Transverse colon (tissue), 4 donors: Measurements from ENCODE around the gene MRPL41. TPM values are rescaled to one million over a fixed set of nuclear protein-coding genes. Genes with fewer than 3 reads are reported as not detected.
"Not testable (repeated sequence)": the region's sequence is repeated elsewhere in the genome, so short reads cannot be mapped to it uniquely, and the experiment has no call there.

Source experiments
- DNase-seq: peaks from one replicate; pipeline ENCODE4 v3.0.0-alpha.2; 2019
- H3K27ac ChIP-seq, 4 donors: fragments of 200-600 bp; sonication (generic); 2 replicates each; pipeline ENCODE4 v1.5.1; 2016 to 2018; ENCODE audit warnings: inconsistent platforms in 4 of 4
- H3K27me3 ChIP-seq: fragments of 200-600 bp; sonication (generic); 2 replicates; pipeline ENCODE4 v1.5.1; 2017; ENCODE audit warnings: inconsistent platforms
- H3K36me3 ChIP-seq, 4 donors: fragments of 200-600 bp; sonication (generic); 2 replicates each; pipeline ENCODE4 v1.5.1; 2017 to 2019; ENCODE audit warnings: inconsistent platforms in 4 of 4
- H3K4me1 ChIP-seq, 4 donors: fragments of 200-600 bp; sonication (generic); 2 replicates each; pipeline ENCODE4 v1.5.1; 2017 to 2020; ENCODE audit warnings: inconsistent platforms in 4 of 4
- H3K4me3 ChIP-seq, 4 donors: fragments of 200-600 bp; sonication (generic); 1 replicate in 1 of 4; 2 replicates in 3 of 4; pipeline versions ENCODE4 v1.5.1 to v1.6.1; 2017 to 2019; ENCODE audit warnings: inconsistent platforms in 4 of 4
- H3K9me3 ChIP-seq, 2 donors: fragments of 200-600 bp; sonication (generic); 2 replicates each; pipeline ENCODE4 v1.5.1; 2017 to 2019; ENCODE audit warnings: inconsistent platforms in 2 of 2
- EP300 ChIP-seq: sonication (generic); formaldehyde crosslinking; IDR thresholded peaks from one replicate; pipeline ENCODE4 v1.6.1; 2017; ENCODE audit warnings: antibody characterized with exemption, low read depth
- POLR2A ChIP-seq: fragments of 450-650 bp; IDR thresholded peaks from one replicate; pipeline ENCODE4 v1.6.1; 2016; ENCODE audit warnings: antibody characterized with exemption, mild to moderate bottlenecking, moderate library complexity
- POLR2AphosphoS5 ChIP-seq, 3 donors: sonication (generic); formaldehyde crosslinking; IDR thresholded peaks; one replicate each; pipeline ENCODE4 v1.6.1; 2016; ENCODE audit warnings: antibody characterized with exemption in 3 of 3
- WGBS, 2 donors: methylation state at CpG; one replicate each; pipeline ENCODE4 v1.1.5; 2018; ENCODE audit warnings: low coverage in 1 of 2; 5-methylcytosine and 5-hydroxymethylcytosine counted together
- in situ Hi-C, 4 donors: fragments of 200-750 bp; cut with MboI; loops; one replicate each; pipeline versions ENCODE4 v1.15.0 to v1.15.1; 2017; ENCODE audit warnings: low sequenced_read_pairs in 3 of 4, low pct_ligation_motif_present in 1 of 4, low pct_unique_long_range_greater_than_20kb in 1 of 4
- intact Hi-C: fragments of 100-400 bp; cut with DNase I; formaldehyde crosslinking; loops from one replicate; pipeline ENCODE4 v1.15.1; 2023; ENCODE audit warnings: low total_unique reads
- total RNA-seq, 4 donors: library from RNA; depleted of rRNA; stranded (reverse); fragments of >200 nt; gene quantifications; one replicate each; pipeline ENCODE4 v1.1.0, GENCODE V29; 2016
- TF ChIP-seq, protein P1 (sequence below), 5 experiments: fragments of 200-600 bp in 3 of 5; fragments of 450-650 bp in 2 of 5; sonication (generic) in 3 of 5; IDR thresholded peaks; 1 replicate in 2 of 5; 2 replicates in 3 of 5; pipeline ENCODE4 v1.5.1; 2016 to 2017; ENCODE audit warnings: antibody characterized with exemption in 5 of 5, inconsistent platforms in 3 of 5, mild to moderate bottlenecking in 2 of 5, moderate library complexity in 1 of 5

The MRPL41 gene
- total RNA-seq, 4 donors from 2014 or later, result 109 to 144 (median 119) TPM

DNA sequence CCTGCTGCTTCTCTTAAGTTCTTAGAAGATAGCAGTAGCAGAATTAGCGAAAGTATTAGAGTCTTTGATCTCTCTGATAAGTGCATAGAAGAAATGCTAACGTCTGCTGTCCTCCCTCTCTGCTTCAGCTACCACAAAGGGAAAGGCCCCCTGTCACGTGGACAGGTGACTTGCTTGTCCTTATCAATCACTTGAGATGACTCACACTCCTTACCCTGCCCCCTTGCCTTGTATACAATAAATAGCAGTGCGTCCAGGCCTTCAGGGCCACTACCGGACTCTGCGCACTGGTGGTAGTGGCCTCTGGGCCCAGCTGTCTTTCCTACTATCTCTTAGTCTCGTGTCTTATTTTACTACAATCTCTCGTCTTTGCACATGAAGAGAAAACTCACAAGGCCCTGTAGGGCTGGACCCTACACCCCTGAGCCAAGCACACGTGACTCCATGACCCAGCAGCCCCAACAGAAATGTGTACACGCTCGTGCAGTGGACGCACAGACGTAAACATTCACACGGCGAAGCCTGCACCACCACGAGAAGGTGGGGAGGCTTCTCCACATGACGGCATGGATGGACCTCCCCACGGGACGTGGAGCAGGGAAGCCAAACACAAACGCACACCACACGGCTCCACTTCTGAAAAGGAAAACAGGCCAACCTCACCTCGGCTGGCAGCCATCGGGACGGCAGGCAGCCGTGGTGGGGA lies 39.8 kb upstream of the MRPL41 start:
- WGBS, 2 donors, result 86 to 100% methylated on average over 4 to 25 of the region's 25 CpGs
- H3K4me1 ChIP-seq, result no peaks in the 10 kb centered on the region
- no peak overlapping the region for H3K27ac ChIP-seq
- no peak overlapping the region for H3K4me3 ChIP-seq
- H3K27me3 ChIP-seq, result no peaks in the 10 kb centered on the region
- H3K9me3 ChIP-seq, result no peaks in the 10 kb centered on the region
- no peak for TF ChIP-seq POLR2A
- TF ChIP-seq EP300, result no peak
- TF ChIP-seq, protein P1, sequence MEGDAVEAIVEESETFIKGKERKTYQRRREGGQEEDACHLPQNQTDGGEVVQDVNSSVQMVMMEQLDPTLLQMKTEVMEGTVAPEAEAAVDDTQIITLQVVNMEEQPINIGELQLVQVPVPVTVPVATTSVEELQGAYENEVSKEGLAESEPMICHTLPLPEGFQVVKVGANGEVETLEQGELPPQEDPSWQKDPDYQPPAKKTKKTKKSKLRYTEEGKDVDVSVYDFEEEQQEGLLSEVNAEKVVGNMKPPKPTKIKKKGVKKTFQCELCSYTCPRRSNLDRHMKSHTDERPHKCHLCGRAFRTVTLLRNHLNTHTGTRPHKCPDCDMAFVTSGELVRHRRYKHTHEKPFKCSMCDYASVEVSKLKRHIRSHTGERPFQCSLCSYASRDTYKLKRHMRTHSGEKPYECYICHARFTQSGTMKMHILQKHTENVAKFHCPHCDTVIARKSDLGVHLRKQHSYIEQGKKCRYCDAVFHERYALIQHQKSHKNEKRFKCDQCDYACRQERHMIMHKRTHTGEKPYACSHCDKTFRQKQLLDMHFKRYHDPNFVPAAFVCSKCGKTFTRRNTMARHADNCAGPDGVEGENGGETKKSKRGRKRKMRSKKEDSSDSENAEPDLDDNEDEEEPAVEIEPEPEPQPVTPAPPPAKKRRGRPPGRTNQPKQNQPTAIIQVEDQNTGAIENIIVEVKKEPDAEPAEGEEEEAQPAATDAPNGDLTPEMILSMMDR (IDR thresholded peaks at IDR 0.05), result no peak
- TF ChIP-seq POLR2AphosphoS5 (IDR thresholded peaks at IDR 0.05), result no peak
- in situ Hi-C loops (no loop called here), intact Hi-C loops (no loop called here)
- no peaks in the 10 kb centered on the region for H3K36me3 ChIP-seq
- no peak for DNase-seq

DNA sequence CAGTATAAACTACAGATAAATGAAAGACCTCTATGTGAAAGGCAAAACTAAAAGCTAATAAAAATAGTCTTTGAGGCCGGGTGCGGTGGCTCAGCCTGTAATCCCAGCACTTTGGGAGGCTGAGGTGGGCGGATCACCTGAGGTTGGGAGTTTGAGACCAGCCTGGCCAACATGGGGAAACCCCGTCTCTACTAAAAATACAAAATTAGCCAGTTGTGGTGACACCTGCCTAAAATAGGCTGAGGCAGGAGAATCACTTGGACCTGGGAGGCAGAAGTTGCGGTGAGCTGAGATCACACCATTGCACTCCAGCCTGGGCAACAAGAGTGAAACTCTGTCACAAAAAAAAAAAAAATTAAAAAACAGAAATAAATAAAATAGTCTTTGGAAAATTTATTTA lies 38.5 kb upstream of the MRPL41 start:
- H3K27ac ChIP-seq, intact Hi-C loops, H3K4me3 ChIP-seq, H3K36me3 ChIP-seq, H3K9me3 ChIP-seq, H3K4me1 ChIP-seq, DNase-seq, in situ Hi-C loops, H3K27me3 ChIP-seq: not testable (repeated sequence)
- 79 to 100% methylated on average over 2 to 5 of the region's 5 CpGs for WGBS, 2 donors

DNA sequence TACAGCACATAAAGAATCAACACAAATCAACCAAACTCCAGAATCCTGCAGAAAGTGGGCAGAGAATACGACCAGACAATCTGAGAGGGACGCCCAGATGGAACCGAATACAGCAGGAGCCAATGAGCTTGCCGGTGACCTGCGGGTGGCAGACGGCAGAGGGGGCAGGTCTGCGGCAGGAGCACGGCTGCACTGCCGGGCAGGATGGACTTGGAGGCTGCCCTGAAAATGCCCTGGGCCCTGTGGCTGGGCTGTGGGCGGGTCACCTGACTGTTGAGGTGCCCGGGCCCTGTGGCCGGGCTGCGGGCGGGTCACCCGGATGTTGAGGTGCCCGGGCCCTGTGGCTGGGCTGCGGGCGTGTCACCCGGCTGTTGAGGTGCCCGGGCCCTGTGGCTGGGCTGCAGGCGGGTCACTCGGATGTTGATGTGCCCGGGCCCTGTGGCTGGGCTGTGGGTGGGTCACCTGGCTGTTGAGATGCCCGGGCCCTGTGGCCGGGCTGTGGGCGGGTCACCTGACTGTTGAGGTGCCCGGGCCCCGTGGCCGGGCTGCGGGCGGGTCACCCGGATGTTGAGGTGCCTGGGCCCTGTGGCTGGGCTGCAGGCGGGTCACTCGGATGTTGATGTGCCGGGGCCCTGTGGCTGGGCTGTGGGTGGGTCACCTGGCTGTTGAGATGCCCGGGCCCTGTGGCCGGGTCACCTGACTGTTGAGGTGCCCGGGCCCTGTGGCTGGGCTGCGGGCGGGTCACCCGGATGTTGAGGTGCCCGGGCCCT lies 37.7 kb upstream of the MRPL41 start:
- in situ Hi-C loops, H3K27me3 ChIP-seq, H3K36me3 ChIP-seq, H3K4me3 ChIP-seq, intact Hi-C loops, H3K4me1 ChIP-seq, H3K9me3 ChIP-seq: not testable (repeated sequence)
- 62% methylated on average over 20 of the region's 42 CpGs; no CpG with 5 or more reads in 1 of the 2 donors for WGBS, 2 donors
- DNase-seq, result peak; percentile 36
- H3K27ac ChIP-seq, result peak overlapping the region in 2 of 4 donors; percentile 1 to 13

DNA sequence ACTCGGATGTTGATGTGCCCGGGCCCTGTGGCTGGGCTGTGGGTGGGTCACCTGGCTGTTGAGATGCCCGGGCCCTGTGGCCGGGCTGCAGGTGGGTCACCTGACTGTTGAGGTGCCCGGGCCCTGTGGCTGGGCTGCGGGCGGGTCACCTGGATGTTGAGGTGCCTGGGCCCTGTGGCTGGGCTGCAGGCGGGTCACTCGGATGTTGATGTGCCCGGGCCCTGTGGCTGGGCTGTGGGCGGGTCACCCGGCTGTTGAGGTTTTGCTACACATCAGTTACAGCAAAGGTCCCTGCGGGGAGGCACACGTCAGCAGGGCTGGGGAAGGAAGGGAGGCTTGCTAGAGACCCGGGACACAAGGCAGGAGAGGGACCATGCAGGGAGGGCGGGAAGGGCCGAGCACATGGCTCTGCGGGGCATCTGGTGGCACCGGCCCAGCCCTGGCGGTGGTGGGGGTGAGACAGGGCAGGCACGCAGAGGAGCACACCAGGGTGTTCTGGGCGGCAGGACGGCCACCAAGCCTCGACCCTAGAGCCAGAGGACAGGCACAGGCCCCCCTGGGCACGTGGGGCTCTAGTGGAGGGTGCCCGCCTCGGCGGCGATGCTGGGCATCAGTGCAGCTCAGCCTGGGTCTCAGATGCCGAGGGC lies 36.9 kb upstream of the MRPL41 start:
- H3K4me1 ChIP-seq, result no peaks in the 10 kb centered on the region

More for the DNA sequence above, 36.9 kb upstream of the MRPL41 start:
- no peaks in the 10 kb centered on the region for H3K36me3 ChIP-seq
- 89% methylated on average over 24 of the region's 30 CpGs; no CpG with 5 or more reads in 1 of the 2 donors for WGBS, 2 donors
- H3K4me3 ChIP-seq, result no peak overlapping the region
- no peaks in the 10 kb centered on the region for H3K27me3 ChIP-seq
- no peak overlapping the region for H3K27ac ChIP-seq
- TF ChIP-seq EP300 (no peak), POLR2A (no peak), POLR2AphosphoS5 (IDR thresholded peaks at IDR 0.05) (no peak)
- TF ChIP-seq, protein P1 (IDR thresholded peaks at IDR 0.05), result no peak
- in situ Hi-C loops, result no loop called here
- H3K9me3 ChIP-seq, result no peaks in the 10 kb centered on the region
- no peak for DNase-seq
- intact Hi-C loops, result no loop called here
